IPS-18a (cell line): ENCODE results near the gene FRMD1.

Experiments
- H3K27ac ChIP-seq: one replicate; pipeline ENCODE4 v1.5.1; 2013; ENCODE audit warnings: low read length
- H3K27me3 ChIP-seq: one replicate; pipeline ENCODE4 v1.6.1; 2013; ENCODE audit warnings: mild to moderate bottlenecking, low read length; ENCODE audit not compliant: control insufficient read depth, insufficient read depth
- H3K36me3 ChIP-seq: one replicate; pipeline ENCODE4 v1.6.1; 2013; ENCODE audit warnings: low read depth, low read length; ENCODE audit not compliant: control insufficient read depth
- H3K4me1 ChIP-seq: one replicate; pipeline ENCODE4 v1.6.1; 2013; ENCODE audit warnings: low read depth, low read length; ENCODE audit not compliant: control insufficient read depth
- H3K4me3 ChIP-seq: one replicate; pipeline ENCODE4 v1.5.1; 2013; ENCODE audit warnings: low read length
- H3K9ac ChIP-seq: one replicate; pipeline ENCODE4 v1.6.1; 2013; ENCODE audit warnings: mild to moderate bottlenecking, low read length, moderate library complexity
- H3K9me3 ChIP-seq: one replicate; pipeline ENCODE4 v1.6.1; 2013; ENCODE audit warnings: low read depth, low read length; ENCODE audit not compliant: control insufficient read depth

The FRMD1 gene

DNA sequence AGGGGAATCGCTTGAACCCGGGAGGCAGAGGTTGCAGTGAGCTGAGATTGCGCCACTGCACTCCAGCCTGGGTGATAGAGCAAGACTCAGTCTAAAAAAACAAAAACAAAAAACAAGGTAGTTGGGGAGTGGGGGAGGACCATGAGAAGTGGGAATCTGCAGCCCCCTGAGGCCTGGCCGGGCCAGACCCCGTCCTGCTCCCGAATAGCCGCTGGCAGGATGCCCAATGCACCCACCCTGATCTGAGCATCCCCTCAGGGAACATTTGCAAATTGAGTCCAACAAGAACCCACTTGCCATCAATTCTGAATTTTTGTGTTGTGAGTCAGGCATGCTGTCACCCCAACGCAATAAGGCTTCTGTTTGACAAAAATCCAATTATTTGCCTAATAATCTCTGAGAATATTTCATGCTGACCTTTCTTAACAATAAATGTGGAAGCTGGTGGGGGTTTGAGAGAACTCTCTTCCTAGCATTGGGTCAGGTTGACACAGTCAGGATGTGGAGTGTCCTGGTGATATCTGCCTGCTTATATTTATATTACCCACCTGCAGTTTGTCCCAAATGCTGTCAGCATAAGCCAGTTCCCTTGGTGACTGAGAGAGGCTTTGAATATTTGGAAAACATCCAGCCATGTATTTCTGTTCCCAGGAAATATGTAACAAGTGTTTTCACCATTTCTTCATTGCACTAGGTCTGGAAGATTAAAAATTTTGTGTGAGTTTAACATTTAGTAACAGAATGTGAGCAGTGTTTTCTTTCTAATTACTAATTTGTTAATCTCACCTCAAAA, 28.4 kb upstream of the FRMD1 start:
- no peaks in the 10 kb centered on the region for H3K4me1 ChIP-seq
- H3K27me3 ChIP-seq, result no peaks in the 10 kb centered on the region
- no peak overlapping the region for H3K27ac ChIP-seq
- H3K4me3 ChIP-seq, result no peak overlapping the region
- H3K9me3 ChIP-seq, result no peaks in the 10 kb centered on the region
- H3K36me3 ChIP-seq, result no peaks in the 10 kb centered on the region
- H3K9ac ChIP-seq, result no peak overlapping the region

DNA sequence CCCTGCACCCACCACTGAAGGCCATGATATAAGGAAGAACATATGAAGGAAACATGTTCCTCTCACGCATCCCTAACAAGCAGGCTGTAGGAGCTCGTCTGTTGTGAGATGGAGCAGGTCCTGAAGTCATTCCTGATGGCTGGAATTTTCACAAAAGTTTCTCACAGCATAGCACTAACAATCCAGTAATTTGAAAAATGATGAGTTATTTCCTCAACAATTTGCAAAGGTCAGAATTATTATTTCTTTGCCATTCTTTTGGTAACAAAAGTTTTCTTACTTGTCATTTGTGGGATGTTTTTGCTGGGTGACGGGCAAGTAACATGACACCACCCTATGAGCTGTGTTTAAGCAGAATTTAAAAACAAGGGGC, 27.6 kb upstream of the FRMD1 start:
- H3K4me1 ChIP-seq, result no peaks in the 10 kb centered on the region
- no peak overlapping the region for H3K4me3 ChIP-seq
- no peaks in the 10 kb centered on the region for H3K36me3 ChIP-seq
- H3K9ac ChIP-seq, result no peak overlapping the region
- no peak overlapping the region for H3K27ac ChIP-seq
- no peaks in the 10 kb centered on the region for H3K27me3 ChIP-seq
- no peaks in the 10 kb centered on the region for H3K9me3 ChIP-seq

DNA sequence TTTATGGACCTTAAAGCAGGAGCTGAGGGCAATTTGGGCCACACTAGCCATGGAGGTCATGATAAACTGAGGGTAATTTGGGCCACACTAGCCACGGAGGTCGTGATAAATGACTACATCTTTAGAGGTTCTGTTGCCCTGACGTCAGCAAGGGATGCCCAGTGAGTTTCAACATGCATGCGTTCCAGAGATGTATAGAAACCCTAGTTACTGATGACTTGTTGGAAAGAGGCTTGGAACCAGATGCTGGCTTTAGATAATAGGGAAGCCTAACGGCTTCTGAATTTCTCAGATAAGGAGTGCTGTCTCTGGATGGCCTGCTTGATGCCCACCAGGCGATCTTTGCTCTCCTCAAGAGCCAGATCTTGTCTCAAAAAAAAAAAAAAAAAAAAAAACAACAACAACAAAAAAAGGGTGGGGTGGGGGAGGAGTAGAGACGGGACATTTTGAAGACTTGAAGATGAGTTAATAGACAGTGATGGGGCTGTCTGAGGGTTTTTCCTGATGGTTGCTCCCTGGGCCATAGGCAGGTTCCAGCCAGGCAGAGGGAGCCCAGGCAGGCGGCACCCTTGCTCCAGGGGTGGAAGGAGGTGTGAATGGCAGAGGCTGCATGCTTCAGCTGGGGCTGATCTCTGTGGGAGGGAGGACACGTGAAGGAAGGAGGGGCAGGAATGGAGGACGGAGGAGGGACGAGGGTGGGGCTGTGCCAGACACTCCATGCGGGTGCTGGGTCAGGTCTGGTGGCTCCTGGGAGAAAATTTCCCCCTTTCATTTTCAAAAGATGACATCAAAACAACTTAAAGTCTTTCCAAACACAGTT, 27.0 kb upstream of the FRMD1 start:
- no peaks in the 10 kb centered on the region for H3K9me3 ChIP-seq
- no peak overlapping the region for H3K27ac ChIP-seq
- H3K4me3 ChIP-seq, result no peak overlapping the region
- H3K4me1 ChIP-seq, result no peaks in the 10 kb centered on the region
- H3K27me3 ChIP-seq, result no peaks in the 10 kb centered on the region
- H3K36me3 ChIP-seq, result no peaks in the 10 kb centered on the region
- no peak overlapping the region for H3K9ac ChIP-seq

DNA sequence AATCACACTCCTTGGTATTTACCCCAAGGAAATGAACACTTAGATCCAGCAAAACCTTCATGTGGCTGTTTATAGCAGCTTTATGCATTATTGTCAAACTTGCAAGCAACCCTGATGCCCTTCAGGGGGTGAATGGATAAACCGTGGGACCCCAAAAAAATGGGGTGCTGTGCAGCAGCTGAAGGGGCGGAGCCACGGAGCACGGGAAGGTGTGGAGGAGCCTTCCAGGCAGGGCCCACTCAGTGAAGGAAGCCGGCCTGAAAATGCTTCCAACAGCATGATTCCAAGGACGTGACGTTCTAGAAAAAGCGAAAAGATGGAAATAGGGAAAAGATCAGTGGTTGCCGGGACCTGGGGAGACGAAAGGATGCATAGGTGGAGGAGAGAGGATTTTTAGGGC, 25.6 kb upstream of the FRMD1 start:
- H3K9me3 ChIP-seq, result no peaks in the 10 kb centered on the region
- H3K4me1 ChIP-seq, result peaks cover under 1% of the 10 kb centered on the region
- H3K27ac ChIP-seq, result no peak overlapping the region
- no peak overlapping the region for H3K4me3 ChIP-seq
- H3K9ac ChIP-seq, result no peak overlapping the region
- H3K36me3 ChIP-seq, result no peaks in the 10 kb centered on the region
- no peaks in the 10 kb centered on the region for H3K27me3 ChIP-seq

DNA sequence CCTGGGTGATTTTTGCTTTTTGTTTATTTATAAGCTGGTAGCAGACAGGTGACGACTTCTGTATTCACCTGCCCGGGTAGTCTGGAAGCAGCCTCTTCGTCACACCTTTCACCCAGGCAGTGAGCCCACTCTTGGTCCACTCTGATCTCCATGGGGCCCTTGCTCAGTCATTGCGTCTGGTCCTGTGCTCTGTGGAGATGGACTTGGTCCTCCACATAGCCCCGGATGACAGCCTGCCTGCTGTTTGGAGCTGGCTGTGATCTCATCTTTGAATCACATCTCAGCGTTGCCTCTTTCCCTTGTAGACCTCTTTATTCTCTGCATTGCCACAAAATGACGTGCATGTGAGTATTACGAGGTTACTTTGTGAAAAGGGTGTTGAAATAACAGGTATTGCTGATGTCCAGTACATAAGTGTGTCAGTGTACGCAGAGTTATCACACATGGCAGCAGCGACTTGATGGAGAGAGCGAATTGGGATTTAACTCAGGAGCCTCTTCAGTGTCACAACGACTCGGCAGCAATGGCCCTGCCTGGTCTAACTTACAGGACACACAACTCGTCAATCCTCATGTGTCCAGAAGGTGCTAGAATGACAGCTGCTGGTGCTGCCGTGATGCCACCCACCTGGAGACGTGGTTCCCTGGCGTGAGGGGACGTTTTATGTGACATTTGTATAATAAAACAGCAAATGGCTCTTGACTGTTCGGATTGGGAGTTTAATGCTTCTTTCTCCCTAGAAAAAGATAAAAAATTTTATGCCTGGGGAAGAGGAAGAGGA, 24.2 kb upstream of the FRMD1 start:
- Histone ChIP-seq H3K36me3 (no peaks in the 10 kb centered on the region), H3K27me3 (no peaks in the 10 kb centered on the region), H3K27ac (no peak overlapping the region), H3K9ac (no peak overlapping the region), H3K9me3 (no peaks in the 10 kb centered on the region), H3K4me3 (no peak overlapping the region), H3K4me1 (peaks cover 11% of the 10 kb centered on the region)

DNA sequence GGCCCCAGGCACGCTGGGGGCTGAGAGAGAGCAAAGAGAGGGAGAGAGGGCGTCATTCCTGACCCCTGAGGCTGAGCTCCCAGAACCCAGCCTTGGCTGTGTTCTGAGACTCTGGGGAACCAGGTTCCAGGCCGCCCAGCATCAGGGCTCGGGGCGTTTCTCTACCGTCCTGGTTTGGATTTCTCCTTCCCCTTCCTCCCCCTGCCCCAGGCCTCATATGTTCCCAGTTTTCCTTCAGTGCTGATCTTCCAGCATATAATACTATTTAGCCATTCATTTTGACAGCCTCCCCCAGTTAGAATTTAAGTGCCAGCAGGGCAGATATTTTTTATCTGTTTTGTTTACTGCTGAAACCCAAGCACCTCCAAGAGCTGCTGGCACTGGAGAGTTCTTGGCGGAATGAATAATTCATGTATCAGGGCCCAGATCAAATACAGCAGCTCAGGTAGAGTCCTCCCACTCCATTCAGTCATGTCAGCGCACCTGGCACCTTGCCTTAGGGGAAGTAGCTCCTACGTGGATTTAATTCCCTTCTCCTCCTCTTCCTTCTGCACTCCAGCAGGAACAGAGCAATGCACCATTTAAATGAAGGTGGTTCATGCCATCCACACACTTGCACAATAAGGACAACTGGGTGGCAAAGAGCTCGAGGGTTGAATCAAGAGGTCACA, 23.4 kb upstream of the FRMD1 start:
- no peak overlapping the region for H3K4me3 ChIP-seq
- no peak overlapping the region for H3K27ac ChIP-seq
- no peaks in the 10 kb centered on the region for H3K27me3 ChIP-seq
- H3K9me3 ChIP-seq, result no peaks in the 10 kb centered on the region
- H3K36me3 ChIP-seq, result no peaks in the 10 kb centered on the region
- H3K9ac ChIP-seq, result no peak overlapping the region
- peaks cover 11% of the 10 kb centered on the region for H3K4me1 ChIP-seq

DNA sequence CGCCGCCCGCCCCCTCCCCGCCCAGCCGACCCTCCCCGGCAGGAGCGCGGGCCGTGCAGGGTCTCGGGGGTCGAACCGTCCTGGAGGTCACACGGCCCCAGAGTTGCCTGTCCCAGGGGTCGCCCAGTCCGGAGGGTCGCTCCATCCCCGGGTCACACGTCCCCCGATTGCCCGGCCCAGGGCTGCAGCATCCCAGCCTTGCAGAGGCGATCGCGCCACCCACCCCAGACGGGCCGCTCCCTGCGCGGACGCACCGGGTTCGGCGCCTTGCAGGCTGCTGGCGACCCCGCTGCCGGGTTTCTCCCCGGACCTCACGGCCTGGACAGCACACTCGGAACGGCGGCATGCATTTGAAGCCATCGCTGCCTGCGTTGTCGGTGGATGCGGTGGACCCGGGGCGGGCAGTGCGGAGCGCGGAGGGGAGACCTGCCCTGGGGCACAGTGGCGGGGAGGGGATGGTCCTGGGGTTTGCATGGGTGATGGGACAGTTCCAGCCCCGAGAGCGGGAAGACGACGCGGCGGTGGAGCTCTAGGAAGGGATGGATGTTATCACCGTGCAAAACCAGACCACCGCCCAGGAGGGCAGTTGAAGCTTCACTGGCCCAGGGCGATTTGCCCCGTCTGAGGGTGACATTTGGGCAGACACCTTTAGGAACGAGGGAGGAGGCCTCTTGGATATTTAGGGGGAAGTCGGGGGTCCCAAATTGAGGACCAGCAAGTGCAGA, 22.7 kb upstream of the FRMD1 start:
- Histone ChIP-seq H3K27ac (no peak overlapping the region), H3K4me3 (no peak overlapping the region), H3K27me3 (no peaks in the 10 kb centered on the region)

DNA sequence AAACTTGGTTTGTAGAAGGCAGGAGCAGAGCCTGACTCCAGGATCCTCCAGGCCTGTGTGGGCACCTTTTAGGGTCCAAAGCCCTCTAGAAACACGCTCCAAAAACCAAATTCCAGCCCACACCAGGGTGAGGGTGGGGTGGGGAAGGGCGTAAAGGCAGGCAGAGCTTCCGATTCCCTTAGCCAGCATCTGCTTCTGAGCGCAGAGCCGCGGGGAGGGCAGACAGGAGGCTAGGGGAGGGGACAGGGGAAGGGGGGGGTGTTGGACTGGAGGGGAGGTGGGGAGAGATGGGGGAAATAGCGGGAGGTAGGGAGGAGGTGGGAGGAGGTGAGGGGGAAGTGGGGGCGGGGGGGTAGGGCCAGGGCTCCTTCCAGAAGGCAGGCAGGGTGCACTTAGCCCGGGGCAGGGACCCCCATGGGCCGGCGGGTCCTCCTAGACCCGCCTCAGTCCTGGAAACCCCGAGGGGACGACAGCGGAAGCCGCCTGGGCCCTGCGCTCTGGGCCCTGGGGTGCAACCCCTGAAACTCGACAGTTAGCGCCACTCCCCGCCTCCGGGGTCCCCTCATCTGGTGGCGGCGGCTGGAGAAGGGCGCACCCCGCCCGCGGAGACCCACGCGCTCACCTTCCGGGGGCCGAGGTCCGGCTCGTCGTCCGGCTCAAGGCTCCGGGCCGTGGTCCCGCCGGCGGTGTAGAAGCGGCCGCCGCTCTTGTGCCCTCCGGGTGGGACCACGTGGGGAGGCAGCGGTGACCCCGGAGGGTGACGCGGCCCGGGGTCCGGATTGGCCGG, 22.0 kb upstream of the FRMD1 start:
- peaks cover 11% of the 10 kb centered on the region for H3K4me1 ChIP-seq

More for the DNA sequence above, 22.7 kb upstream of the FRMD1 start:
- Histone ChIP-seq H3K9ac (no peak overlapping the region), H3K9me3 (no peaks in the 10 kb centered on the region), H3K4me1 (peaks cover 11% of the 10 kb centered on the region), H3K36me3 (no peaks in the 10 kb centered on the region)

DNA sequence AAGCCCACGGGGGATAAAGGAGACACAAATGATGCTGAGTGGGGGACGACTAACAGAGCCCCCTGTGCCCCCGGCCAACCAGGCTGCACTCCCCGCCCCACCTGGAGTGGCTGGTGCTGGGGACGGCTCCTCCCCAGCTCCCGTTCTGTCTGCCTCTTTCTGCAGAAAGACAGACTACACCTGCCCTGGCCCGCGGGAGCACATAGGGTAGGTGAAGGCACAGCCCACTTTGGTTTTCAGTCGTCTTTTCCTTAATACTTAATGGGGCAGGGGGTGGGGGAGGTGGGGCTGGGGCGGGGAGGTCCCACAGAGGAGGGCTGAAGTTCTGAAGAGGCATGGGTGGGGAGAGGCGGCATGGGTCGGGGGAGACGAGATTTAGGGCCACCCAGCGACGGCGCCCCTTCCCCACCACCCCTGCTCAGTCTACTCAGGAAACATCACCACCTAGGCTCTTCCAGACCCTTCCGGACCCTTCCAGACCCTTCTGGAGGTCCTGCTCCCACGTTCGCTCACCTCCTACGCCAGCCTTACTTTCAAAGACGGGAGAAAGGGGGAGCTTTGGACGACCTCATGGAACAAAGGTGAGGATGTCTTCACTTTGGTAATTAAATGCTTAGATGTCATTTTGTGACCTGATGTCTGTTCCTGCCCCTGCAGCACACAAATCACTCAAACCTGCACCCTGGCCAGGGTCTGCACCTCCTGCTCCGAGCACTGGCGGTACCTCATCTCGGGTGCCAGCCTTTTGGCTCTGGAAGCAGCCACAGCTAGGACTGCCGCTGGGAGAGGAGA, 21.2 kb upstream of the FRMD1 start:
- no peaks in the 10 kb centered on the region for H3K27me3 ChIP-seq

More for the DNA sequence above, 22.0 kb upstream of the FRMD1 start:
- Histone ChIP-seq H3K36me3 (no peaks in the 10 kb centered on the region), H3K27me3 (no peaks in the 10 kb centered on the region), H3K9me3 (no peaks in the 10 kb centered on the region), H3K27ac (no peak overlapping the region), H3K9ac (no peak overlapping the region), H3K4me3 (no peak overlapping the region)

More for the DNA sequence above, 21.2 kb upstream of the FRMD1 start:
- no peaks in the 10 kb centered on the region for H3K36me3 ChIP-seq
- peaks cover 11% of the 10 kb centered on the region for H3K4me1 ChIP-seq
- H3K9me3 ChIP-seq, result no peaks in the 10 kb centered on the region
- H3K9ac ChIP-seq, result no peak overlapping the region
- no peak overlapping the region for H3K4me3 ChIP-seq
- no peak overlapping the region for H3K27ac ChIP-seq
